H54 (cell line): ENCODE results near the gene CNTN4.

Source experiments
- DNase-seq: peaks from one replicate; pipeline ENCODE4 v3.0.0; 2011; ENCODE audit warnings: low spot score, mixed read lengths; ENCODE audit not compliant: insufficient read length
- FAIRE-seq: peaks from 3 replicates; lab custom pipeline; 2011; peaks lifted over from hg19 to GRCh38; lab: Jason Lieb, UNC
- POLR2A ChIP-seq: IDR thresholded peaks from 2 replicates; pipeline ENCODE4 v1.6.1; 2011; ENCODE audit warnings: low read depth, mild to moderate bottlenecking, low read length

Gene CNTN4

GRCh38 chr3:2362122-2362521 is 263.5 kb downstream of the CNTN4 start:
- DNase-seq (no peak), FAIRE-seq (no peak)
- TF ChIP-seq POLR2A: no peak

DNA sequence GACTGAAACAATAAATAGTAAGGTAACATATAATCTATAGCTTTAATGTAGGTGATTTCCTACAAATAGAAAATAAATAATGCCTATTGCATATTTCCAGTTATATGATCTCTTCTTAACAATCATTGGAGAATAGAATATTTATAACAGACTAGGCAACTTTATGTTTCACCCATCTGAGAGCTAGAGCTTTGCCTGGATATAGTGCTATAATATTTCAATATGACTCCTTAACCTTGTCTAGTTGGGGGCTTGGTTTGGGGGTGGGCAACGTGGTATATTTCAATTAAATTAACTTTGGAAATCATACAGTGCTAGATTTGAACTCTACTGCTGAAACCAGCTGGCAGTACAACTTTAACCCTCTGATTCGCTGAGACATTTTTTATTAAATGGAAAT is 265.2 kb downstream of the CNTN4 start:
- DNase-seq (no peak), FAIRE-seq (no peak)
- TF ChIP-seq POLR2A: no peak

DNA sequence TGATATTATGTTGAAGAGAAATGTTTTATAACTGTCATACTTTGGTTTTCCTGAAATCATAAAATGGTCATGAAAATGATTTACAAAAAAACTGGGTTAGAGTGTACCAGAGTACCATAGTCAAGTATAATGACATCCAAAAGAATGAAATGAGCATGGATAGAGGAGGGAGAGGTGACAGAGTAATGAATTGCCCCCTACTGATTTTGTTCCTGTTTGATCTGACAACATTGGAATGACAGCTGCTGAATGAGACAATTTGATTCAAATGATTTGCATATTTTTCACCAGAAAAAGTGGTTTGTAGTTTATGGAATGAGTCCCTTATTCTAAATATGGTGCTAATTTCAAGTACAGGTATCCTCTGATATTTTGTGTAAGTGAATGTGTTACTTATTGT is 271.7 kb downstream of the CNTN4 start:
- no peak for TF ChIP-seq POLR2A
- no peak for DNase-seq
- FAIRE-seq: no peak

DNA sequence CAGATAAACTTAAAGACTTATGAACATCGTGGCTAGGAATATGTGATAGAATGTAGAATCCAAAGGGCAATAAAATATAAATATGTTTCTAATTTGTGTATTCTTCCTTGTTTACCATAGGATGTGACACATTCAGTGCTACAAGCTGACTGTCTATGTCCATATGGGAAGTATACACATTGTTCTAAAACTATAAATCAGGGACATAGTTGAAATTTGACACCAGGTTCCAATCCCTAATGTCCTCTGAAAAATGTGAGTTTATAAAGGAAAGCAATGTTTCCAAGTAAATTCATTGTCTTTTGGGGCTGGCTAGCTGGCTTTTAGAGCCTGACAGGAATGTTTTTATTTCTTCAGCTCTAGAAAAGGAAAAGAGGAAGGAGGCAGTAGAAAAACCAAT is 273.6 kb downstream of the CNTN4 start:
- no peak for FAIRE-seq
- no peak for DNase-seq
- no peak for TF ChIP-seq POLR2A

- DNase-seq (no peak), FAIRE-seq (no peak)
- TF ChIP-seq POLR2A: no peak
Observed at GRCh38 chr3:2375376-2375775, 276.7 kb downstream of the CNTN4 start.

DNA sequence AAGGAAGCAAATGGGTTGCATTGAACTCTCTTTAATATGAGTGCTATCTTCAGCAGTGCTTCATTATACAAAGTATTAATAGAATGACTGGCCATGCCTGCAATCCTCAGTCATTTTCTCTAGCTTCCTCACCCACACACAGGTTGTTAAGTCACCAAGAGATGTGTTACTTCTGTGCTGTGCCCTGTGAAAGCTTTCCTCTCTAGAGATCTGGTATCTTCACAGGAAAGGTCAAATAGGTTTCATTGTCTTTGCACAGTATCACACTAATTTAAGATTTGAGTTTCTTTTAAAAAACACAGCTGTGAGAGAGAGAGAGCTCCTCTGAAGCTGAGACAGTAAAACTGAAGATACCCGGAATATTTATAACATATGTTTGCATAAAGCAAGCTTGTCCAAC is 278.6 kb downstream of the CNTN4 start:
- FAIRE-seq: no peak
- DNase-seq: no peak
- no peak for TF ChIP-seq POLR2A

GRCh38 chr3:2390926-2391532 is 292.4 kb downstream of the CNTN4 start:
- FAIRE-seq (no peak), DNase-seq (no peak)
- TF ChIP-seq POLR2A: no peak

GRCh38 chr3:2391896-2392295 is 293.2 kb downstream of the CNTN4 start:
- FAIRE-seq (no peak), DNase-seq (no peak)
- no peak for TF ChIP-seq POLR2A

DNA sequence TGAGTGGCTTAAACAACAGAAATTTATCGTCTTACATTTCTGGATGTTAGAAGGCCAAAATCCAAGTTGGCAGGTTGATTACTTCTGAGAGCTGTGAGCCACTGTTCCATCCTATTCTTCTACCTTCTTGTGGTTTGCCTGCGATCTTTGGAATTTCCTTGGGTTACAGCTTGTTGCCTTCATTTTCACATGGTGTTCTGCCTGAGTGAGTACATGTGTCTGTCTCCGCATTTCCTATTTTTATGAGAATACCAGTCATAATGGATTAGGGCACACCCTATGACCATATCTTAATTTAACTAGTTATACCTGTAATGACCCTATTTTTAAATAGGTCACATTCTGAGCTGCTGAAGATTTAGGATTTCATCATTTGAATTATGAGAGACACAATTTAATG is 294.3 kb downstream of the CNTN4 start:
- DNase-seq: no peak
- no peak for FAIRE-seq
- no peak for TF ChIP-seq POLR2A

- no peak for DNase-seq
- TF ChIP-seq POLR2A: no peak
- FAIRE-seq: no peak
Observed at GRCh38 chr3:2415083-2415482, 316.4 kb downstream of the CNTN4 start.

DNA sequence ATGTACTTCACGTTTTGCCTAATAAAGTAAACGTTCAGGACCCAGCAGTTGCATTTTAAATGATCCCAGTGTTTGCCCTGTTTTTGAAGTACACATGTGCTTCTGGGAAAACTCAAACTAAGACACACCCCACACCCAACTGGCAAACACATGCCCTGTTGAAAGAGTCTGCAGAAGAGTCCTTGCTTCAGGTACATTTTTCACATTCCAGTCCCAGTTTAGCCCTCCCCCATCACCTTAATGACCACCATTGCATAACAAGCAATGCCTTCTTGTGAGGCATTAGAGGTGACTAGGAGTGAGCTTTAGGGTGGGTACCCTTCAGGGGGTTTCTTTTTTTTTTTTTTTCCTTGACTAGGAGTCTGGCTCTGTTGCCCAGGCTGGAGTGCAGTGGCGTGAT is 322.3 kb downstream of the CNTN4 start:
- DNase-seq (no peak), FAIRE-seq (no peak)

DNA sequence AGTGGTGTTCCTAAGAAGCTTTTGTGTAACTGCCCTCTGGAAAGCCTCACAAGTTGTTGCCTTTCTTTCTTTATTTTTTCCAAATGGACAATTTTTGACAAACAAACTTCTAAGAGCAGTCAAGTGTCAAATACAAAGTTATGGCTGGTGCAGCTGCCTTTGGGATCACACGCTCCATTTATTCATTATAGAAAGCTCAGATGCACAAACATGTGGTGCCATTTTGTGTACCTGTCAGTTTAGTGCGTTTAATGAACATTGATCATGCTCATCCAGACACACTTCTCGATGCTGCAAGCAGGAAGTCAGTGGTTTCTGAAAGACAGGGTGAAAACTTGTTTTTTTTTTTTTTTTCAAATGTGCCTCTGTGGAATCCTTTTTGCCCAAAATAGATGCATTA is 324.5 kb downstream of the CNTN4 start:
- FAIRE-seq (no peak), DNase-seq (no peak)
- no peak for TF ChIP-seq POLR2A

More for the DNA sequence above, 322.3 kb downstream of the CNTN4 start:
- no peak for TF ChIP-seq POLR2A

GRCh38 chr3:2441558-2441957 is 342.9 kb downstream of the CNTN4 start:
- no peak for FAIRE-seq
- TF ChIP-seq POLR2A: no peak
- DNase-seq: no peak

- FAIRE-seq (no peak), DNase-seq (no peak)
- TF ChIP-seq POLR2A: no peak
Observed at GRCh38 chr3:2446146-2446545, 347.5 kb downstream of the CNTN4 start.

GRCh38 chr3:2452249-2452648 is 353.6 kb downstream of the CNTN4 start:
- DNase-seq: no peak
- no peak for FAIRE-seq
- TF ChIP-seq POLR2A: no peak
